DMS79 (cell line): ENCODE measurements around the gene LIPF.
"Not testable (repeated sequence)": the region's sequence is repeated elsewhere in the genome, so short reads cannot be mapped to it uniquely, and the experiment has no call there.

Experiments
- DNase-seq: peaks from one replicate; lab custom pipeline; 2025; lab: John Stamatoyannopoulos, UW

Gene LIPF, protein sequence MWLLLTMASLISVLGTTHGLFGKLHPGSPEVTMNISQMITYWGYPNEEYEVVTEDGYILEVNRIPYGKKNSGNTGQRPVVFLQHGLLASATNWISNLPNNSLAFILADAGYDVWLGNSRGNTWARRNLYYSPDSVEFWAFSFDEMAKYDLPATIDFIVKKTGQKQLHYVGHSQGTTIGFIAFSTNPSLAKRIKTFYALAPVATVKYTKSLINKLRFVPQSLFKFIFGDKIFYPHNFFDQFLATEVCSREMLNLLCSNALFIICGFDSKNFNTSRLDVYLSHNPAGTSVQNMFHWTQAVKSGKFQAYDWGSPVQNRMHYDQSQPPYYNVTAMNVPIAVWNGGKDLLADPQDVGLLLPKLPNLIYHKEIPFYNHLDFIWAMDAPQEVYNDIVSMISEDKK

DNA sequence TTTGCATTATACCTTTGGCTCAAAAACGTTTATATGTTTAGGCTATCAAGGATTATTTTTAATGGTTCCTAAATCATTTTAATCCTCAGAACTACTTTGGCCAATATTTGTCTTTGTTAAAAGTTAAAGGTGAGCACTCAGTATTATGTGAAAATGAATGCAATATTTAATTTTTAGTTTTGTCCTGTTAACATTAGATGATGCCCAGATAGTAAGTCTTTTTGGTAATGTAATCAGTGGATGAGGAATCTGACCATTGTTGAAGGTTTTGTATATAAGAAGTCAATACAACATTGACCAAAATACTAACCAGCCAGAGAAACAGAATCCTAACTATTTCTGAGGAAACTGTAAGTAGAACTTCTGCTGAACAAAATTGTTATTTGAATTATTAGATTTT, at the start of gene LIPF:
Gene LIPF (plus strand): TSS at position 301 of the 400 bp plus-strand sequence. CDS start 2,856 bp downstream, outside the sequence.
- no peak for DNase-seq

DNA sequence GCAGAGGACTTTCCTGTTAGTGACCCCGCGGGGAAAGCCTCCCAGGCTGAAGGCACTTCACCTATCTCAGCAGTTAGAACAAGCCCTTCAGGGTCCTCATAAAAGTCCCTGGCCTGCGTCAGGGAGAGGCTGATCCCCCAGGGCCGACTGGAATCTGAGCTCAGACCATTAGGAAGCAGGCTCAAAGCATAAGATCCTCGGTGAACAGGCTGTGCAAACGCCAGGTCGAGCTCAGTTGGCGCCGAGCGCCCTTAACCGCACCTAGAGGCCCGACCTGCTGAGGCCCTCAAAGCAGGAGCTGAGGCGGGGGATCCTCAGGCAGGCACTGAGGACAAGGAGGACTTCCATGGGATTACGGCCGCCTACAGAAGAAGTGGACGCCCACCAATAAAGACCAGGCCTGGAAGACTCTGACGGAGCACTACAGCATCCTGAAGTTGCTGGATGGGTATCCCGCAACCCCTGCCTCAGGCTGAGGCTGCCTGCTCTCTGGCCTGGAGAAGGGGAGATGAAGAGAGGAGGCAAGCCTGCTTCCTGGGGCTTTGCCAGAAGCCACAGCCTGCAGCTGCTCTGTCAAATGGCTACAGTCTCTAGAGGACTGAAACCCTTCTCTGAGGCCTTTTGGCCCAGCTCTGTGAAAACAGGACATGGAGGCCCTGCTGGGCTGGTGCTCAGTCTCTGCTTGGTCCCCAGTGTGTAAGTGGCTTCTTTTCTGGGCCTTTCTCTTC, 47.8 kb upstream of the LIPF start:
- DNase-seq, result no peak

DNA sequence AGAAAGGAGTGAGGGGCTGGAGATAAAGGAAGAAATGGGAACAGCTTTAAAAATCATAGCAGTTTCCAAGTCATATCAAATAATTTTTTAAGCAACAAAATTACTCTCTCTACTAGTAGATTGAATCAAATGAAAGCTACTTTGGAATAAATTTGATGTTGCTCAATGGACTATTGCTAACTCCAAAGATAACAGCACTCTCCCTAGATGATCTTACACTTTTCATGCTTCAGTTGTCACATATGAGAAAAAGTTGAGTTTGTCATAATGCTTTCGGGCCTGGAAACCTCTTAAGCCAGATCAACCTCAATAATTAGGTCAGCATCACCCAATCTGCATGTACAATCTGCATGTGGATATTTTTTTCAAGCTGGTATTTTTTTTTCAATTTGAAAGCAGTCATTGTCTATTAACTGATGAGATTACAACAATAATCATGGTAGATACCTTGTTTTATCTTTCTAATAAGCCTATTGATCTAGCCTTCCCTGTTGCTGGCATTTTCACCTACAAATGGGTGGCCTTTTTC, 46.4 kb upstream of the LIPF start:
- DNase-seq, result no peak

DNA sequence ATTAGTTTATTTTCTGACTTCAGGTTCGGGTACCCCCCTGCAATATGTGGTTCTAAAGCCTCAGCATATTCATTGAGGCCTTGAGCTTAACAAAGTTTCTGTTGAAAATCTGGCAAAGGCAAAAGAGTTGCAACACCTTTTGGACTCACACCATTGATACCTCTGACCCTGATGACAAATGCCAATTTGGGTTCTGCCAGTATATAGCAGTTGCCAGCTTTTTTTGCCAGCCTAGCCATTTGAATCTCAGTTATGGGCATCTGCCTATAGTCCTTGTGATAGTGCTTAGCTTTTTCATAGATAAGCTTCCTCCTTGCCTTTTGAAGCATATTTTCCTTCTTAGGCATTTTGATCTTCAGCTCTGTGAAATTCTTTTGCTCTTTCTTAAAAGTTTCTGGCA, 45.7 kb upstream of the LIPF start:
- no peak for DNase-seq

DNA sequence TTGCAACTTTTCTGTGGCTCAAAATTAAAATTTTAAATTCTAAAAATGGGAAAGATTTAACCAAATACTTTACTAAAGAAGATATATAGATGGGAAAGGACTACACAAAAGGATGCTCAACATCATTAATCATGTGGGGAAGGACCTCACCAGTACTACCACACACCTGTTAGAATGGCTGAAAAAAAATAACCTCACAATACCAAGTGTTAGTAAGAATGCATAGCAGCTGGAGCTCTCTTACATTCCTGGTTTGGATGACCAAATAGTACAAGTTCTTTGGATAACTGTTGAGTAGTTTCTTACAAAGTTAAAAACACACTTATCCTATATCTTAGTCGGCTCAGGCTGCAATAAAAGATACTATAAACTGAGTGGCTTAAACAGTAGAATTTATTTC, 43.8 kb upstream of the LIPF start:
- no peak for DNase-seq

DNA sequence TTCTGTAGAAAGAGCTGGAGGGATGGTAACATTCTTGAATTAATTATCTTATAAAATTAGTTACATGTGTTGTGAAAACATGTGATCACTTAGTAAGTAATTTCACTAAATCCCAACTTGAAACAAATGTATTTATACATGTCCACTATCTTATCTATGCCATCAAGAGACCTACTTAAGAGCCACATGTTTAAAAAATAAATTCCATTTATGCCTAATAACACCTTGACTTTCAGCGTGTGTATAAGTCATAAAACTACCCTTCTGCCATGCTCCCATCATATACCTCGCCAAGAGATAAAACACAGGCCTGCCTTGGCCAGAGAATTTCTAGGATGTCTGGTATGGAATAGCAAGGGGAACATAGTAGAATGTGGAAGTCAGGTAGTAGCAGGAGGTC, 40.4 kb upstream of the LIPF start:
- DNase-seq, result no peak

DNA sequence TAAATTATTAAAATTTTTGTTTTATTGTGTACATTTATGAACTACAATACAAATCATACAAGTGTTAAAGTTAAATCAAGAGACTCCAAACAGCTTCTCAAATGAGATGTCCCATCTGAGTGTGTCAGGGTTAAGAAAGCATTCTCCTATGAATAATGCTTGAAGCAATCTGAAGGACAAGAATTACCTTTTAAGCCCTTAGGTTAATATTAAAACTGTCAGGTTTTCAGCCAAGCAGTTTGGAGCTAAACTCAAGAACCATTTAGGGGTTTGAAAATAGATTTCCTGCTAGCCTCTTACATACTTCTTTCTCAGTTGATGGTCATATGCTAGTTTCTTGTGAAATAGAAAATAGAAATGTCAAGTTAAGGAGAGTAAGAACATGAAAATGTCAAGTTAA, 39.4 kb upstream of the LIPF start:
- DNase-seq, result no peak

DNA sequence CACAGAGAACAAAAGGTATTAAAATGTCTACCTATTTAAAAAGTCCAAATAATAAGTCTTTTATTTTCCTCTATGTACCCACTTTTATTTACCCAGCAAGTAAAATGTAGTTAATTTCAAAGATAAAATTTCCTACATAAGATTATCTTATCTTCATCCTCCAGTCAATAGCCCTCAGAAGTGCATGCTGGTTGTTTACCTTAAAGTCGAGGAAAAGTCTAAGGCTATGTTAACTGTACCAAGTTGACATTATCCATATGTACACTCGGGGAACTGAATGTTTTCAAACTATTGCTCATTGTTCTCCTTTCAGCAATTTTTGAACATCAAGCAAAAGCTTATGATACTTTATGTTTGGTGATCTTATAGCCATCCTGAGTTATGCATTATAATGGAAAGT, 24.1 kb upstream of the LIPF start:
- DNase-seq, result no peak

DNA sequence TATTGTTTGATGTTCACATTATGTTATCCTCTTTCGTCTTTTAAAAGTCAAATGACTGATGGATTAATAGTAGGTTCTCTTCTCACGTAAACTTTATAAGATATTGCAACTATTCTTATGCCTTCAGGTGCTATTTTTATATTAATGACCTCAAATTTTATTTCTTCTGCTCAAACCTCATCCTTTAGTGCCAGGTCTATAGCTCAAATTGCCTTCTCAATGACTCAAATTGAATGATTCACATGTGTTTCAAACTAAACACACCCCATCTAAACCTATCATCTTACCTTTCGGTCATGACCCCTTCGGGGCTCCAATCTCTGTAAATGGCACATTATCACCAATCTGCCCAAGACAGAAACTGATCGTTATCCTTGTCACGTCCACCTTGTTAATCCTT, 22.0 kb upstream of the LIPF start:
- DNase-seq, result no peak

DNA sequence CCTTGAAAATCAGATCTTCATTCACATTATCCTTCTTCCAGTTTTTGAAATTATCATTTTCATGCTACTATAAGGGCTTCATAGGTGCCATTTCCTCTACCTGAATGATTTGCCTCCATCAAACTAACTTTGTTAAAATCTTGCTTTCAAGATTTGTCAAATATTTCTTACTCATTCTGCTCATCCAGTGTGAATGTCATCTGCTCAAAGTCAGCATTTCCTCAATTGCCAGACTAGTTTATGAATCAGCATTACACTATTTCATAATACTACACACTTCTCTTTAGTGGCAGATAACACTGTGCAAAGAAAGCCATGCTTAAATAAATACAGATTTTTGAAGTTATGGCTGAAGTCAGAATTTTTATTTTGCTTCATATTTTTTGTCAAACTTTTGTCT, 21.3 kb upstream of the LIPF start:
- DNase-seq, result no peak

DNA sequence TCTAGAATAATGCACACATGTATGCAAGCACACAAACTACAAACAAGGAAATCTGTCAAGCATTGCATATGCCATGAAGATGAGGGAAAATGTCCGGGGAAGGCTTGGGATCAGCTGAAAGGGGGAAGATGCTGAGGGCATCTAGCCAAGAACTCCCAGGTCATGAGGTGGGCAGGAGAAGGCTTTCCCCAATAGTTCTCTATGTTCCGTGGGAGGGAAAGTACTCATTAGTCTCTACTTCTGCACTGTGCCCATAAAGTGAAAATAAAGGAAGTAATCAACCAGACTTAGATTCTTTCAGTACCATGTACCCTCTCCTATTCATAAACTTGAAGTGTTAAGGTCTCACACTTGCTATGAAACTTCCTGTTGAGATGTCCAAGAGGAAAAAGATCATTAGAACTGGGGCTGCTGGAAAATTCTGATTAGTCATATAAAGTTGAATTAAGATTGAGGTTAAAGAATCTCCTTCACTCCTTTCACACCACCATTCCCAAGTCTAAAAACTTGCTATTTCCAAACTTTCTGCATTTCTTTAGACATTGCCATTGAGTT, 17.1 kb upstream of the LIPF start:
- DNase-seq, result no peak

DNA sequence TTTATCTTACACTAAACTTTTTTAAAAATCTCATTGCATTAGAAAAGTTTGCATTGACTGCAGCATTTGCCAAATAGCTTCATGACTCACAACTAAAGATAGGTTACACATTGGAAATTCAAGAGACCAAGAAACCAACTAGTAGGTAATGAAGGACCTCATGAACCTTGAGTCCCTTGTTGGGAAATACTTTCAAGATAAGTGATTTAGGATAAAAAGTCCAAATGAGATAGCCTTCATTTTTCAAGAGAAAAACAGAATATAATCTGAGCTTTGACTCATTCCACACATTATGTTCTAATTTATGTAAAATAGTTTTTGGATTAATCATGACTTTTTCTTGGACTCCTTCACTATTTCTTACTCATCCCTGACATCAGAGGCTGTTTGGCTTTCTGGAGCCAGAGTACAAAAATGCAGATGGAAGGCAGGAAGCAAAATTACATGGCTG, 13.1 kb upstream of the LIPF start:
- no peak for DNase-seq

DNA sequence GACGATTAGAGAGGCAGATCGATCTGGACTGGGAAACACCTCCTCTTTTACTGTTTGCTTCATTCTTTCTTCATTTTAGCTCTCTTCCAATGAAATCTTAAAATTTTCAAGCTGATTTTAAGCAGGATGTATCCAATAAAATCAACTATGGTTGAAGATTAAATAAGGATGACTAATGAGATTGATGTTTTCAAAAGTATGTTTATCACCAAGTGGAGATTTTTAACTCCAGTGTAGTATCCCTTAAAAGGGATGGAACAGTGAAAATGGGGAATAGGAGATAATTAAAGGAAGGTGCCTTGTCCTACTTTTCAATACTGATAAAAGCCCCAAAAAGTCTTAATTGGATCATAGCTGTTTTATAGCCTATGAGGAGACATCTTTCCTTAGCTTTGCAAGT, 11.6 kb upstream of the LIPF start:
- no peak for DNase-seq

DNA sequence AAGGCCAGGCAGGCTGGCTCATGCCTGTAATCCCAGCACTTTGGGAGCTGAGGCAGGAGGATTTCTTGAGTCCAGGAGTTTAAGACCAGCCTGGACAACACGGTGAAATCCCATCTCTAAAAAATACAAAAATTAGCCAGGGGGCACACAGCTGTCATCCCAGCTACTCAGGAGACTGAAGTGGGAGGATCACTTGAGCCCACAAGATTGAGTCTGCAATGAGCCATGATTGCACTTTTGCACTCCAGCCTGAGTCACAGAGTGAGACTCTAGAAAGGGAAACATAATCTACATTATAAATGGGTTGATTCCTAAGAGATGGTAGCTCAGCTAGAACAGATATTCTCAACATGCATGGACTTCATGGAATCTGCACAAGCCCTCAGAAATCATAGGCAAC, 6.3 kb upstream of the LIPF start:
- no peak for DNase-seq

DNA sequence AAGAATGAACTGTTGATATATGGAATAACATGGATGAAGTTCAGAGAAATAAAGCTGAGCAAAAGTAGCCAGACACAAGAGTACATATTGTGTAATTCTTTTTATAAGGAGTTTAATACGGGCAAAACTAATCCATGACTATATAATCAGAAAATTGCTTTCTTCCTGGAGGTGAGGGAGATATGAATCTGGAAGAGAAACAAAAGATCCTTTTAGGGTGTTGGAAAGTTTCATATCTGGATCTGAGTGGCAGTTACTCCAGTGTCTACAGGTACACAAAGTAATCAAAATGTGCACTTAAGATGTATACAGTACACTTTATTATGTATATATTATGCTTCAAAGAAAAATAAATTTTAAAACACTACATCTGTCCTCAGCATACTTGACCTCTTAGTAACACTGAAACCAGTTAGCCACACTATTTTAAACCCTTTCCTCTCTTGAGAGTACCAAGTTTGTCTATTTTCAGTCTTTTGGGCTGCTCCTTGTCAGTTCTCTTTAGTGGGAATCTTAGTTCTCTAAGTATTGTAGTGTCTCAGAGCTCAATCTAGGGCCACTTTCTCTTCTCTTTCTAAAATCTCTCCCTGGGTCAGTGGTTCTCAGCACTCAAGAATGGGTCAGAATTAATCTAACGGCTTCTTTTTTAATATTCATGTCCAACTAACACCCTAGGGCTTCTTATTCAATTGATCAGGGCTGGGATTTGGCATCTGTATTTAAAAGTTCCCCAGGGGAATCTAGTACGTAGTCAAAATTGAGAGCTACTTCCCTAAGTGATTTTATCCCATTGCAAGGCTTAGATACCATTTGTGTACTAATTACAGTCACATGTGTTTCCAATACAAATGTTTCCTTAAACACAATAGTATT, 4.3 kb upstream of the LIPF start:
- DNase-seq, result no peak

DNA sequence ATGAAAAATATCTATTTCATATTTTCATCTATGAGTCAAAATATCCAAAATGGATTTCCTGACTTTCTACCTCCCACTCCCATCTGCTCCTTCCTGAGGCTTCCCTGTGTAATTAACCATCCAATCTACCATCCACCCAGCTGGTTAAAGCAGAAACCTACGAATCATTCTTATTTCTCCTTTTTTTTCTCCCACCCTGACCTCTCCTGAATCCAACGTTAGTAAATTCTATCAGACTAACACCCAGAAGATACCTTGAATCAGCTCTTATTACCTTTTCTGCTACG, 3.7 kb upstream of the LIPF start:
- DNase-seq, result no peak

DNA sequence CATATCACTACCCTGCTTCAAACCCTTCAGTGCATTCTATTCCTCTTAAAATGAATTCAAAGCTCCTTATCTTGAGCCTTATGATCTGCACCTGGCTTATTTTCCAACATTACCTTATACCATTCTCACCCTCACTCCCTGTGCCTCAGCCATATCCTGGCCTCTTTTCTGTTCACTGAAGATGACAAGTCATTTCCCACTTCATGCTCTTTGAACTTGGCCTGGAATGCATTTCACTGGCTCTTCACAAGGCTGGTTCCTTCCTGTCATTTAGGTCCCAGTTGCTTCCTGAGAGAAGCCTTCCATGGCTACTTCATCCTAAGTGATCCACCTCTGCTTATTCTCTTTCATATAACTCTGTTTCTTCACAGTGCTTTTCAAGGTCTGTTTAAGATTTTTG, 3.2 kb upstream of the LIPF start:
- no peak for DNase-seq

DNA sequence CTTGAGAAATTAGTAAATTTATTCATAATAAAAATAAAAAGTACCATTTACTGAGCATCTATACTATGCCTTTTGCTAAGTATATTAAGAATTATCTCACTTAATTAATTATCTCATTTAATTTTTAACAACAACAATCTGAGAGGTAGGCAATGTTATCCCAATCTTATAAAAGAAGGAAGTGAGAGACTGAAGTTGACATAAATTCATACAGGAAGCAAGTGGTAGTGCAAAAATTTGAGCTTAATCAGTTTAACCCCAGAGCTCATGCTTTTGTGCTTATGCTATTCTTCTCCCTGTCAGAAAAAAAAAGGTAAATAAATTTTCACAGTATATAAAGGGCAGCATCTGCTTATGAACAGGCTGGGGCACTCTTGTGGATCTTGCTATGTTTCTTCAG, 2.7 kb upstream of the LIPF start:
- no peak for DNase-seq

DNA sequence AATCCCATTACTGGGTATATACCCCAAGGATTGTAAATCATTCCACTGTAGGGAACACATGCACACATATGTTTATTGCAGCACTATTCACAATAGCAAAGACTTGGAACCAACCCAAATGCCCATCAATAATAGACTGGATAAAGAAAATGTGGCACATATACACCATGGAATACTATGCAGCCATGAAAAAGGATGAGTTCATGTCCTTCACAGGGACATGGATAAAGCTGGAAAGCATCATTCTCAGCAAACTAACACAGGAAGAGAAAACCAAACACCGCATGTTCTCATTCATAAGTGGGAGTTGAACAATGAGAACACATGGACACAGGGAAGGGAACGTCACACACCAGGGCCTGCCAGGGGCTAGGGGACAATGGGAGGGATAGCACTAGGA, 1.1 kb upstream of the LIPF start:
- DNase-seq, result not testable (repeated sequence)

DNA sequence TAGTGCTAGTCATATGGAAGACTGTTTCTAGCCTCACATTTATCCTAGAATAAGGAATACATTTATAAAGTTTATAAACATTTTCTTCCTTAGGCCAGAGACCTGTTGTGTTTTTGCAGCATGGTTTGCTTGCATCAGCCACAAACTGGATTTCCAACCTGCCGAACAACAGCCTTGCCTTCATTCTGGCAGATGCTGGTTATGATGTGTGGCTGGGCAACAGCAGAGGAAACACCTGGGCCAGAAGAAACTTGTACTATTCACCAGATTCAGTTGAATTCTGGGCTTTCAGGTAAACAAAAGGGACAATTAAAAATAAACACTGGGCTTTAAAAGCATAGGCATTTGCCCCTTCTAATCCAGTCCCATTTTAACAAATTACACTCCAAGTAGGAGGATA, 4.2 kb downstream of the LIPF start:
- DNase-seq, result no peak

DNA sequence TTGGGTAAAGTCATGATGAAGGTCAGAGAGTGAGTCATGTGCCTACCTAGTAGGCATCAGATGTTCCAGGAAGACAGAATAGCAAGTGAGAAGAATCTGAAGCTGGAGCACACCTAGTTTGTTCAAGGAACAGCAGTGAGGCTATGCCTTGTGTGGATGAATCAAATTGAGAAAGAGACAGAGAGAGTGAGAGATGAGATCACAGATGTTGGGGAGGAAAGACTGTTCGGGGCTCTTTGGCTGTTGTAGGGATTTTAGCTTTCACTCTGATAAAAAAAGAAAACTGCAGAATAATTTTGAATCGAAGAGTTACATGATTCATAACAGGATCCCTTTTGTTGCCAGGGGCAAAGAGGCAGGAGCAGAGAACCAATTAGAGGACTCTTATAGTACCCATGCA, 6.3 kb downstream of the LIPF start:
- no peak for DNase-seq

DNA sequence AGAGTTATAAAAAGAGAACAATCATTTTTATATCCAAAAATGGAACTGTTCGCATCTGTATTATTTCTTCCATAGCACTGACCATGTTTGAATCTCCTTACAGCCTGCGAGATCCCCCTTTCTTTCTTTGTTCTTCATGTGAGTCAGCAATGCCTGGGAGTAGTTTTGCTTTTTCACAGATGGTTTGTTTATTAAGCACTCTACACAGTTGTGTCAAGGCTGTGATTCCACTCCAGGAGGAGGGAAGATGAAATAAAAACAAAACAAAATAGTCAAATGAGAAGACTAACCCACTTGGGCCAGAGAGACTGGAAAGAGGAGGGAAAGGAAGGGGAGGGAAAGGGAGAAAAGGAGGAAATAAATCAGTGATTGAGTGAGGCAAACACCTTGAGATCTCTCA, 7.8 kb downstream of the LIPF start:
- peak; percentile 4 for DNase-seq
